Measurements from ENCODE around the gene CCNJL. TPM values are rescaled to one million over a fixed set of nuclear protein-coding genes. Genes with fewer than 3 reads are reported as not detected.

CCNJL gene
- total RNA-seq, 1 donor: 0.27 TPM

GRCh38 chr5:160317434-160317833 is 5.1 kb upstream of the CCNJL start:
- H3K4me3 ChIP-seq (ENCODE audit: low read depth, low read length): no peak overlapping the region
- DNase-seq (ENCODE audit: low read depth): no peak
- no peak for TF ChIP-seq CTCF (IDR thresholded peaks at IDR 0.05; ENCODE audit: insufficient read depth, low read length)

GRCh38 chr5:160315968-160316367 is 3.6 kb upstream of the CCNJL start:
- DNase-seq (ENCODE audit: low read depth): no peak
- no peak for TF ChIP-seq CTCF (IDR thresholded peaks at IDR 0.05; ENCODE audit: insufficient read depth, low read length)
- H3K4me3 ChIP-seq (ENCODE audit: low read depth, low read length): no peak overlapping the region

- H3K4me3 ChIP-seq (ENCODE audit: low read depth, low read length): no peak overlapping the region
- no peak for TF ChIP-seq CTCF (IDR thresholded peaks at IDR 0.05; ENCODE audit: insufficient read depth, low read length)
- DNase-seq (ENCODE audit: low read depth): no peak
Measured at GRCh38 chr5:160312960-160313727, 780 bp upstream of the CCNJL start.

- TF ChIP-seq CTCF (IDR thresholded peaks at IDR 0.05; ENCODE audit: insufficient read depth, low read length): no peak
- H3K4me3 ChIP-seq (ENCODE audit: low read depth, low read length): peak overlapping the region; percentile 53
- no peak for DNase-seq (ENCODE audit: low read depth)
Measured at GRCh38 chr5:160311491-160312133, 752 bp downstream of the CCNJL start.

- no peak overlapping the region for H3K4me3 ChIP-seq (ENCODE audit: low read depth, low read length)
- DNase-seq (ENCODE audit: low read depth): no peak
- no peak for TF ChIP-seq CTCF (IDR thresholded peaks at IDR 0.05; ENCODE audit: insufficient read depth, low read length)
Measured at GRCh38 chr5:160310552-160311295, 1.6 kb downstream of the CCNJL start.

GRCh38 chr5:160310140-160310539 is 2.2 kb downstream of the CCNJL start:
- H3K4me3 ChIP-seq (ENCODE audit: low read depth, low read length): no peak overlapping the region
- no peak for TF ChIP-seq CTCF (IDR thresholded peaks at IDR 0.05; ENCODE audit: insufficient read depth, low read length)
- DNase-seq (ENCODE audit: low read depth): no peak
